MM.1S (cell line): ENCODE measurements around the gene MTM1.

Experiments
- CTCF ChIP-seq: fragments of 300-600 bp; sonication (generic); IDR thresholded peaks from 2 replicates; pipeline ENCODE4 v1.5.1; 2016; ENCODE audit warnings: antibody characterized with exemption, low read length, mixed read lengths
- EZH2 ChIP-seq: fragments of 300-600 bp; sonication (generic); optimal IDR thresholded peaks from 2 replicates; pipeline ENCODE3; 2017; ENCODE audit warnings: low read depth, mild to moderate bottlenecking, antibody characterized with exemption, low read length, mixed read lengths

GRCh38 chrX:150643958-150644357 lies 75.5 kb downstream of the MTM1 start:
- TF ChIP-seq CTCF (no peak), EZH2 (no peak)
